Measurements from ENCODE around the gene PTPRJ.

PTPRJ gene

DNA sequence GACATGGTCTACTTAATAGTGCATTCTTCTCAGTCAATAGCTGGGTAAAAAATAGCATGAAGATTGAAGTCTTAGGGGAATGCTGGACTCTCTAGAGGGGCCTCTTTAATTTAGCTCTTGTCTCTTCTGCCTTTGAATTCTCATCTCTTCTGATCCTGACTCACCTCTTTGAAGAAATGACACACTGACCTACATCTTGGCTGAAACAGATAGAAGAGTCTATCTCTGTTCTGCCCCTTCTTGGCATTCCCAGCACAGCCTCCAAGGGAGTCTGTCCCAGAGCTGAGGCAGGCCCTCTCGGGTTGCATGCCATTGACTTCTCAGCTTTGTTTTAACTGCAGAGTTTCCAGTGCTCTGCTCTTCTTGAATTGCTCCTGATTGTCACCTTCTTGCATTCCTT lies 55.7 kb downstream of the PTPRJ start:
- TF ChIP-seq, protein P1, sequence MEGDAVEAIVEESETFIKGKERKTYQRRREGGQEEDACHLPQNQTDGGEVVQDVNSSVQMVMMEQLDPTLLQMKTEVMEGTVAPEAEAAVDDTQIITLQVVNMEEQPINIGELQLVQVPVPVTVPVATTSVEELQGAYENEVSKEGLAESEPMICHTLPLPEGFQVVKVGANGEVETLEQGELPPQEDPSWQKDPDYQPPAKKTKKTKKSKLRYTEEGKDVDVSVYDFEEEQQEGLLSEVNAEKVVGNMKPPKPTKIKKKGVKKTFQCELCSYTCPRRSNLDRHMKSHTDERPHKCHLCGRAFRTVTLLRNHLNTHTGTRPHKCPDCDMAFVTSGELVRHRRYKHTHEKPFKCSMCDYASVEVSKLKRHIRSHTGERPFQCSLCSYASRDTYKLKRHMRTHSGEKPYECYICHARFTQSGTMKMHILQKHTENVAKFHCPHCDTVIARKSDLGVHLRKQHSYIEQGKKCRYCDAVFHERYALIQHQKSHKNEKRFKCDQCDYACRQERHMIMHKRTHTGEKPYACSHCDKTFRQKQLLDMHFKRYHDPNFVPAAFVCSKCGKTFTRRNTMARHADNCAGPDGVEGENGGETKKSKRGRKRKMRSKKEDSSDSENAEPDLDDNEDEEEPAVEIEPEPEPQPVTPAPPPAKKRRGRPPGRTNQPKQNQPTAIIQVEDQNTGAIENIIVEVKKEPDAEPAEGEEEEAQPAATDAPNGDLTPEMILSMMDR (conservative IDR thresholded peaks at IDR 0.05; ENCODE audit: low read depth), result no peak
- DNase-seq (ENCODE audit: low spot score), result no peak
- CTCF ChIA-PET, result no interaction called here
- H3K27ac ChIP-seq, result no peak overlapping the region
- POLR2A ChIA-PET (ENCODE audit: low non-redundant PET), result interaction anchor here (0.5 kb wide), 1 partner anchor 38 kb away, joined by 5 read pairs; no protein-coding TSS in a partner anchor

DNA sequence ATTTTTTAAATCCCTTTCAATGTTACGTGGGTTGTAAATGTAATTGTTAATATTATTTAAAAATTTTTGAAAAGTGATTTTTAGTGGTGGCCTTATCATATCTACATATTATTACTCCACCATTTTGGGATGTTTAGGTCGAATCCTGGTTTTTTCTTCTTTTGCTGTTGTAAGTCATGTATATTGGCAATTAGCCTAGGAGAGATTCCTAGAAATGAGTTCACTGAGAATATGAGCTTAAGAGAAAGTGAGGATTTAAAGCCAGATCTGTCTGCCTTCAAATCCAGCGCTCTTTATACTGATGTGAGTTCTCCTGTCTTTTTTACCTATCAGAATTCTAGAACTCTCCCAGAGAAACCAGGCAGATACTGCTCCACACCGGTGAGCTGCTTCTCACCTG lies 56.1 kb downstream of the PTPRJ start:
- no peak for DNase-seq (ENCODE audit: low spot score)
- ChIA-PET POLR2A (ENCODE audit: low non-redundant PET) (interaction anchor here (0.5 kb wide), 1 partner anchor 38 kb away, joined by 5 read pairs; no protein-coding TSS in a partner anchor), CTCF (no interaction called here)
- TF ChIP-seq, protein P1 (conservative IDR thresholded peaks at IDR 0.05; ENCODE audit: low read depth), result no peak
- no peak overlapping the region for H3K27ac ChIP-seq

DNA sequence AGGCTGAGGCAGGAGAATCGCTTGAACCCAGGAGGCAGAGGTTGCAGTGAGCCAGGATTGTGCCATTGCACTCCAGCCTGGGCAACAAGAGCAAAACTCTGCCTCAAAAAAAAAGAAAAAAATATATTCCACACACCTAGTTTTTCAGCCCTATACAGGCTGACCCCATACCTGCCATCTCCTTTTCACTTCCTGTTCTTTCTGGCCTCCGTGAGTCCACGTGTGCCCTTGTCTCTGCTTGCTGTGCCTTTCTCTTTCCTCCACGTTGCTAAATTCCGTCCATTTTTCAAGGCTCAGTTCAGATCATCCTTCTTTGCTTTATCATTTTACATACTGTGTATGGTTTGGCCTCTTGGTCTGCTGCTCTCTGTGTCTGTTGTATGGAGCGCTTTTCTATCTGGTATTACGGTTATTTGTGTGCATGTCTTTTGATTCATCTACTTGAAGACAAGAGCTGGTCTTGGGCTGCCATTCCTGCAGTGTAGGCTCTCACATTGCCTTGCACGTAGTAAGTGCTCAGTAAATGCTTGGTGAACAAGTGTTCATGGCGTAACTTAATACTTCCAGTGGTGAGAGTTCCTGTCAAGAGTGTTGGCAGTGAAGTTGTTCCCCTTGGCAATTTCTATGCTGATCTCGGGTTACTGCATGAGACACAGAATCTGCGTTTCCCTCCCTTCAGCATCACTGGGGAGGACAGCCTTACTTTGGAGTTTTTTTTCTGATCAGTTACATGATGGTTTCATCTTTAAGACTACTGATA lies 57.5 kb downstream of the PTPRJ start:
- CTCF ChIA-PET, result no interaction called here
- no peak for DNase-seq (ENCODE audit: low spot score)
- POLR2A ChIA-PET (ENCODE audit: low non-redundant PET), result no interaction called here
- TF ChIP-seq, protein P1 (conservative IDR thresholded peaks at IDR 0.05; ENCODE audit: low read depth), result no peak
- H3K27ac ChIP-seq, result no peak overlapping the region

DNA sequence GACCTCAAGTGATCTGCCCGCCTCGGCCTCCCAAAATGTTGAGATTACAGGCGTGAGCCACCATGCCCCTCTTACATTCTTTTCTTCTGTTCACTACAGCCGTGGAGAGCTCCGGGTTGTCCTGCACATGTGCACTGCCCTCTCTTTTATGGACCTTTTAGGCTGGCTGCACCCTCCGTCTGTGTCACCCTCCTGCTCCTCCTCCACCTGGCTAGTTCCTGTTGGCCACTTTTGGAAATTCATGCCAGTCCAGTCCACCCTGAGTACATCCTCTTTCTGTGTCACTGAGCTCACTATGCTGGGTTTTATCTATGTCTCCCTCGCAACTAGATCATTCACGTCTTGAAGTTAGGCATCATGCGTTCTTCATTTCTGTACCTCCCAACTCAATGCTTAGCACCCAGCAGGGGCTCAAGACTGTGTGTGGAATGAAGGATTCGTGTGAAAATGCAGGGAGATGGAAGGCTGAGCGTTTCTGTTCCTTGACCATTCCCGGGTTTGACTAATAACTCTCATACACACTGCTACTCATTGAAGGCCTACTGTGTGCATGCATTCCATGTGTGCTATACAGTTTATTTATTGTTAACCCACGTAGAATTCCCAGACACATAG lies 60.6 kb downstream of the PTPRJ start:
- TF ChIP-seq, protein P1 (conservative IDR thresholded peaks at IDR 0.05; ENCODE audit: low read depth), result no peak
- ChIA-PET CTCF (no interaction called here), POLR2A (ENCODE audit: low non-redundant PET) (no interaction called here)
- no peak for DNase-seq (ENCODE audit: low spot score)
- H3K27ac ChIP-seq, result no peak overlapping the region

DNA sequence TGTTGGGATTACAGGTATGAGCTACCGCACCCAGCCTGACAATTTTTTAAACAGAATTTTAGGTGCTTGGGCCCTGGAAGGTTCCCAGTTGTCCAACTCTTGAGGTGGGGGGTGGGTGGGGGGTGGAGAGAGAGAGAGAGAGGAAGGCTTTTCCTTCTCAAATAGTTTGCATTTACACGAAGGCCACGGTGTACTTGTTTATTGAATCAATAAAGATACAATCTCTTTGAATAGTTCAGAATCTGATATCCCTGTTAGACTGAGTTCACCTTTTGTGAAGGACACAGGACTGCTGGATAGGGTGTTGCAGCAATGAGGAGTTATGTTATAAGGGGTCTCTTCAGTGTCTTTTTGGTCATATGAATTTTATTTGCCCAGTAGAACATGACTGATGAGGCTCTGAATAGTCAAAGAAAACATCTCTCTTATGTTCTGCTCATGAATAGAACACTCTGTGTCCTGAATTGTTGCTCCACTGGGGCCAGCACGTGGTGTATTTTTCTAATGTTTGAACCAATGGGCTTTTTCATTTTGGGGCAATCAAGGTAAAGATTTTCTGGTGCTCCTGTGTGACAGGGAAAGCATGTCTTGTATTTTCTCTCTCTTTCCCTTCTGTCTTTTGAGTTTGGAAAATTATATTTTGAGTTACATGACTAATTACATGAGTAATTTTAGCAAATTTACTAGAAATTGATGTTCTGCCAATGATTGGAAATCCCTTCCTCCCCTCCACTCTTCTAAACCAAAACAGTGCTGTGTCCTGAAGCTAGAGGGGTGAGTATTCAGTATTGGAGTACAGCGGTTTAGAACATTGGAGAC lies 61.7 kb downstream of the PTPRJ start:
- TF ChIP-seq, protein P1 (conservative IDR thresholded peaks at IDR 0.05; ENCODE audit: low read depth), result no peak
- no peak for DNase-seq (ENCODE audit: low spot score)
- CTCF ChIA-PET, result no interaction called here
- POLR2A ChIA-PET (ENCODE audit: low non-redundant PET), result no interaction called here
- H3K27ac ChIP-seq, result no peak overlapping the region
